Activated T-cell treated with anti-CD3 and anti-CD28 coated beads, Interleukin-2, amount 50 U/mL, for 72 hours (primary cell): ENCODE measurements around the gene ADAMTSL2. TPM values are rescaled to one million over a fixed set of nuclear protein-coding genes. Genes with fewer than 3 reads are reported as not detected.
A peak's percentile ranks its signal among the peaks of the same experiment; 100 is the strongest.

Source experiments
- ATAC-seq, 2 donors: fragments of 150-1000 bp; cut with Tn5 transposase; replicated peaks in 1 of 2; 2 replicates each; pipeline ENCODE4 v1.10.0; 2021; ENCODE audit warnings: moderate library complexity in 2 of 2, mild to moderate bottlenecking in 1 of 2
- DNase-seq, 2 donors: peaks; one replicate each; pipeline ENCODE4 v3.0.0; 2021 to 2022; ENCODE audit warnings: mixed read lengths in 1 of 2
- H3K27ac Mint-ChIP-seq: one replicate; pipeline ENCODE4 v1.8.0; 2022; ENCODE audit warnings: mild to moderate bottlenecking, moderate library complexity, mixed read lengths
- H3K27me3 Mint-ChIP-seq: one replicate; pipeline ENCODE4 v1.8.0; 2022; ENCODE audit warnings: low read depth, mixed read lengths
- H3K36me3 Mint-ChIP-seq, 2 donors: one replicate each; pipeline ENCODE4 v1.8.0; 2022; ENCODE audit warnings: mixed read lengths in 2 of 2, mild to moderate bottlenecking in 1 of 2; ENCODE audit not compliant: insufficient read depth in 2 of 2
- H3K4me1 Mint-ChIP-seq: one replicate; pipeline ENCODE4 v1.8.0; 2022; ENCODE audit warnings: low read depth, mixed read lengths
- H3K4me3 Mint-ChIP-seq, 2 donors: one replicate each; pipeline ENCODE4 v1.8.0; 2022; ENCODE audit warnings: mild to moderate bottlenecking in 2 of 2, mixed read lengths in 2 of 2, moderate library complexity in 2 of 2
- H3K9me3 Mint-ChIP-seq, 2 donors: one replicate each; pipeline ENCODE4 v1.8.0; 2022; ENCODE audit warnings: mixed read lengths in 2 of 2
- total RNA-seq, 2 donors: library from RNA; stranded (reverse); gene quantifications; one replicate each; pipeline ENCODE4 v1.2.3, GENCODE V29; 2022

ADAMTSL2 gene
- total RNA-seq, 2 donors from 2014 or later: 0.07 to 0.17 TPM

DNA sequence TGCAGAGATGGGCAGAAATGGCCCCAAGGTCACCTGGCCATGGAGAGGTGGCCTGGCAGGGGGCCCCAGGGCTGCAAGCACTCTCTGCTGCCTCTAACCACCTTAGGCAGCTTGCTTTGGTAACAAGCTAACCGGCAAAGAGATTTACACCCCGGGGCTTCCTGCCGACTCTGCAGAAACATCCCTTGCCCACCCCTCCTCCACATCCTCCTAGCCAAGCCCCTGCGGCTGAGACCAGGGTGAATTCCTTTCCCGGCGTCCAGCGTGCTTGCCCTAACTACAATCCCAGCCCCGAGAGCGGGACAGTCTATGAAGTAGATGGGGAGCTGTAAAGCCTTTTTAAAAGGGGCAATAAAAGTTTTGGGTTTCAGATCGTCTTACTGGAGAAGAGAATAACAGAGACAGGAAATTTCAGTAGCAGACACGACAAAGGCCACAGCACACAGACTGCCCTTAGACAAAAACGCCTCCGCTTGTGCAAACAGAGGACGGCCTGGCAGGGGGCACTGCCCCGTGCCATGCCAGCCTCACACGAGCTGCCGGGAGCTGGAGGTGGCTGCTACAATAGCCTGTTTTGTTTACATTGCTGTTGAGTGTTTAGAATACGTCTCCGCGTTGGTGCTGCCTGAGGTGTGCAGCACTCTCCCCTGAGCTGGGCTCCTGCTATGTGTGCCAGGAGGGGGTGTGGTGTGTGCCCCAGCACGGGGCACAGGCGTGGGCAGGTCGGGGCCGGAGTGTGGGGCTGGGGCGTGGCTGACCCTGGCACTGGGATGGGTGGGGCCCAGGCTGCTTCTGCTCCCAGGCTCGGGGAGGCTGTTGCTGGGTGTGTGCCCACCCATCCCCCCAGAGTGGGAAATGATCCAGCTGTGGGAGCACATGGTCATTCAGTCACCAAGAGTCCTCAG lies 25.1 kb upstream of the ADAMTSL2 start:
- Mint-ChIP-seq H3K4me3 (peak overlapping the region; percentile 60 to 71), H3K4me1 (peaks cover 9% of the 10 kb centered on the region), H3K27me3 (no peaks in the 10 kb centered on the region), H3K27ac (no peak overlapping the region), H3K36me3 (no peaks in the 10 kb centered on the region), H3K9me3 (no peaks in the 10 kb centered on the region)
- DNase-seq (peak in 1 of 2 donors; percentile 3), ATAC-seq (peak; percentile 54 to 55)

DNA sequence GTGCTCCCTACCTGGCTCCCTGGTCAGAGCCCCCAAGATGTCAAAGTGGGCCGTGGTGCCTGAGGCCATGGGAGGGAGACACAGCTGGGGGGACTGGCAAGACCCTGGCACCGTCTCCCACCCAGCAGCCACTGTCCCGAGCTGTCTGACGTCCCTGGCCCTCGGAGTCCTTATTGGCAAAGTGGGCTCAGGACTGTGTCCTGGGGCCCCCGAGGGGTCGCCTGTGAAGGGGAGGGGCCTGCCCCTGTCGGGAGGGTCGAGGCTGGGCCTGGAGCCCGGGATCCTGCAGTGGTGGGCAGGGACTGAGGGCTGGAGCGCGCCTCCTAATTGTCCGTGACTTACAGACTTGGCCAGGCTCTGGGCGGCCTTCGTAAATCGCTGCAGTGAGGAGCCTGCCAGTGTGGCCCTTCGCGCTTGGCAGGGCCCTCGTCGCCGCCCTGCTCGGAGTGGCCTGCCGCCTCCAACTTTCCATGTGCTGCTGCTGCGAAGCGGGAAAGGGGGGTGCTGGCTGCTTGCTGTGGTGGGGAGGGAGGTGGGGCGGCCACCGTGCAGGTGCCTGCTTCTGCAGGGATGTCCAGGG lies 23.5 kb upstream of the ADAMTSL2 start:
- H3K9me3 Mint-ChIP-seq: no peaks in the 10 kb centered on the region
- H3K4me1 Mint-ChIP-seq: peaks cover 9% of the 10 kb centered on the region
- ATAC-seq (no peak), DNase-seq (no peak)
- no peak overlapping the region for H3K4me3 Mint-ChIP-seq
- H3K27me3 Mint-ChIP-seq: no peaks in the 10 kb centered on the region
- no peaks in the 10 kb centered on the region for H3K36me3 Mint-ChIP-seq
- no peak overlapping the region for H3K27ac Mint-ChIP-seq

DNA sequence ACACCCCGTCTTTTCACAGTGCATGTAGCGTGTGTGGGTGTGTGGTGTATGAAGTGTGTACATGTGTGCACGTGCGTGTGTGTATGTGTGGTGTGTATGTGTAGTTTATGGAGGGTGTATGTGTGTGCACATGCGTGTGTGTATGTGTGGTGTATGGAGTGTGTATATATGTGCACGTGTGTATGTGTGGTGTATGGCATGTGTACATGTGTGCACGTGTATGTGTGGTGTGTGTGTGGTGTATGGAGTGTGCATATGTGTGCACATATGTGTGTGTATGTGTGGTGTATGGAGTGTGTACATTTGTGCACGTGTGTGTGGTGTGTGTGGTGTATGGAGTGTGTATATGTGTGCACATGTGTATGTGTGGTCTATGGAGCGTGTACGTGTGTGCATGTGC lies 22.9 kb upstream of the ADAMTSL2 start:
- Mint-ChIP-seq H3K4me1 (peaks cover 9% of the 10 kb centered on the region), H3K27ac (no peak overlapping the region), H3K27me3 (no peaks in the 10 kb centered on the region), H3K9me3 (no peaks in the 10 kb centered on the region), H3K36me3 (no peaks in the 10 kb centered on the region), H3K4me3 (no peak overlapping the region)
- no peak for ATAC-seq
- DNase-seq: no peak

- no peak overlapping the region for H3K4me3 Mint-ChIP-seq
- no peak overlapping the region for H3K27ac Mint-ChIP-seq
- no peaks in the 10 kb centered on the region for H3K36me3 Mint-ChIP-seq
- H3K9me3 Mint-ChIP-seq: no peaks in the 10 kb centered on the region
- no peak for ATAC-seq
- peaks cover 9% of the 10 kb centered on the region for H3K4me1 Mint-ChIP-seq
- no peaks in the 10 kb centered on the region for H3K27me3 Mint-ChIP-seq
- no peak for DNase-seq
Measured at GRCh38 chr9:133512253-133513213, 22.0 kb upstream of the ADAMTSL2 start.

DNA sequence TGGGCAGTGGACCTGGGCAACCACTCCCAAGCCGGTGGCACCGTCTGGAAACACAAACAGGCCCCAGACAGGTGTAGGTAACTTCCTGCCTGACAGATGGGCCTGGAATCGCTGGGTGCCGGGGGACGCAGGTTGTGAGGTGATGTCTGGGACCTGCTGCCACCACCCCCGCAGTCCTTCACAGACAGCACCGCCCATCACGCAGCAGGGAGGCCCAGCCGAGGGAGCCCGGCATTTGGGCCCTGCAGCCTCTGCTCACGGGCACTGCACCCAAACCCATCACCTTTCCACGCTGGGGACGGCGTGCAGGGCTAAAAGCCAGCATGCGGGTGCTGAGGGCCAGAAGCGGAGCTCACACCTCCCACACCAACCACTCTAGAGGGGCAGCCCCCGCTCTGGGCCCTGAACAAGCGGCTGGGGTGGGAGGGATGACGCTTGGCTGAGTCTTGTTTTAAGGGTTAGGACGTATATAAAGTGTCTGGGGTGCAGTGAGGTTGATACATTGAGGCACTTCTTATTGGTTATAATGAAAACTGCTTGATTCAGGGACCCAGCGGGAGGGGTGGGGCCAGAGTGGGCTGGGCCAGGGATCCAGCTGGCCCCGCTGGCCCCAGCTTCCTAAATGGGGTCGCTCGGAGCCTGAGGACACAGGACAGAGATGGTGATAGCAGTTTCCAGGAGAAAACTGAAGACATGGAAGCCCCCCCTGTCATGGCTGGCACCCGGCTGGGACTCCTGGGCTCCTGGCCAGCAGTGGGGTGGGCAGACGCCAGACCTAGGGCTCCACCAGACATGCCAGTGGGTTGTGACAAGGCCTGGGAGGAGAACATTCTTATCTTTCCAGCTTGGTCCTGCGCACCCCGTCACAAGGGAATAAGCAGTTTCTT lies 21.0 kb upstream of the ADAMTSL2 start:
- Mint-ChIP-seq H3K4me1 (peaks cover 9% of the 10 kb centered on the region), H3K27ac (no peak overlapping the region), H3K4me3 (no peak overlapping the region), H3K27me3 (no peaks in the 10 kb centered on the region), H3K9me3 (no peaks in the 10 kb centered on the region), H3K36me3 (no peaks in the 10 kb centered on the region)
- DNase-seq (no peak), ATAC-seq (no peak)

GRCh38 chr9:133514460-133515239 lies 19.9 kb upstream of the ADAMTSL2 start:
- peaks cover 2% of the 10 kb centered on the region for H3K4me1 Mint-ChIP-seq
- DNase-seq (no peak), ATAC-seq (no peak)
- H3K36me3 Mint-ChIP-seq: no peaks in the 10 kb centered on the region
- no peaks in the 10 kb centered on the region for H3K27me3 Mint-ChIP-seq
- H3K9me3 Mint-ChIP-seq: no peaks in the 10 kb centered on the region
- H3K27ac Mint-ChIP-seq: no peak overlapping the region
- H3K4me3 Mint-ChIP-seq: no peak overlapping the region

GRCh38 chr9:133515240-133515610 lies 19.3 kb upstream of the ADAMTSL2 start:
- ATAC-seq (no peak), DNase-seq (no peak)
- Mint-ChIP-seq H3K4me3 (no peak overlapping the region), H3K9me3 (no peaks in the 10 kb centered on the region), H3K27ac (no peak overlapping the region), H3K27me3 (no peaks in the 10 kb centered on the region), H3K4me1 (no peaks in the 10 kb centered on the region), H3K36me3 (no peaks in the 10 kb centered on the region)

DNA sequence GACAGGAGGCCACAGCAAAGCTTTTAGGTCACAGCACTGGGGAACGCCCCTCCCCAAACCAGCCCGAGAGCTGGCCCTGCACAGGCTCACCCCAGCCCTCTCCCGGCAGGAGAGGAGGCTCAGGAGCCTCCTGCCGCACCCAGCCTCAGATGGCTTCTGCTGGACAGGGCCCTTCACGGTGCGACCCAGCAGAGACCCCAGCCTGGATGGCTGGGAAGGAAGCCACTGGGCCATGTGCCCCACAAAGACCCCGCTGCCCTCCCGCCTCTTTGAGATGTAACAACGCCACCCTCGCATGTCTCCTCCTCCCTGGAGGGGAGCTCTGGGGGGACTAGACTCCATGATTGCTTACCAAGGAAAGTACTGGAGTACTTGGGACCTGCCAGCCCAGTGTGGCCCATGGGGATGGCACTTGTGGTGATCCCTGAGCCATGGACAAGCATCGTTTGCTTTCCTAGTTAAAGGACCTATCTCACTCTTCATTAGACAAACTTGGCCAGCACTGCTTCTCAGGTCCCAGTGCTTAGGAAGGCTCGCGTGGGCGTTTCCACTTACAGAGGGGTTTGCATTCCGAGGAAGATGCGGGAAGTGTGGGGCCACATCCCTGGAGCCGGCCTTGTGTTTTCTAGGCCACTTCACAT lies 18.8 kb upstream of the ADAMTSL2 start:
- Mint-ChIP-seq H3K27ac (no peak overlapping the region), H3K36me3 (no peaks in the 10 kb centered on the region), H3K4me1 (no peaks in the 10 kb centered on the region), H3K27me3 (no peaks in the 10 kb centered on the region), H3K9me3 (no peaks in the 10 kb centered on the region), H3K4me3 (no peak overlapping the region)
- no peak for ATAC-seq
- no peak for DNase-seq

GRCh38 chr9:133516256-133516960 lies 18.1 kb upstream of the ADAMTSL2 start:
- ATAC-seq (no peak), DNase-seq (no peak)
- Mint-ChIP-seq H3K36me3 (no peaks in the 10 kb centered on the region), H3K4me3 (no peak overlapping the region), H3K27ac (no peak overlapping the region), H3K9me3 (no peaks in the 10 kb centered on the region), H3K27me3 (no peaks in the 10 kb centered on the region), H3K4me1 (no peaks in the 10 kb centered on the region)

GRCh38 chr9:133516961-133517350 lies 17.5 kb upstream of the ADAMTSL2 start:
- Mint-ChIP-seq H3K4me3 (no peak overlapping the region), H3K27ac (no peak overlapping the region), H3K4me1 (no peaks in the 10 kb centered on the region), H3K9me3 (no peaks in the 10 kb centered on the region), H3K27me3 (no peaks in the 10 kb centered on the region), H3K36me3 (no peaks in the 10 kb centered on the region)
- DNase-seq: no peak
- ATAC-seq: no peak

GRCh38 chr9:133517711-133518110 lies 16.8 kb upstream of the ADAMTSL2 start:
- Mint-ChIP-seq H3K4me3 (no peak overlapping the region), H3K27me3 (no peaks in the 10 kb centered on the region), H3K27ac (no peak overlapping the region), H3K36me3 (no peaks in the 10 kb centered on the region), H3K4me1 (no peaks in the 10 kb centered on the region), H3K9me3 (no peaks in the 10 kb centered on the region)
- ATAC-seq (no peak), DNase-seq (no peak)
